Body of pancreas (tissue), 4 donors: ENCODE data around the gene NEK7.

Source experiments
- CTCF ChIP-seq, 7 experiments: fragments of 450-650 bp in 4 of 7; fragments of 200-600 bp in 3 of 7; sonication (generic) in 3 of 7; IDR thresholded peaks; one replicate each; pipeline ENCODE4 v1.5.1; 2016 to 2019; ENCODE audit warnings: antibody characterized with exemption in 7 of 7
- POLR2A ChIP-seq, 3 donors: fragments of 450-650 bp; IDR thresholded peaks; one replicate each; pipeline ENCODE4 v1.6.1; 2016; ENCODE audit warnings: antibody characterized with exemption in 3 of 3, mild to moderate bottlenecking in 2 of 3

- TF ChIP-seq POLR2A (IDR thresholded peaks at IDR 0.05), result no peak
- TF ChIP-seq CTCF (IDR thresholded peaks at IDR 0.05), result no peak
Observed at GRCh38 chr1:198287916-198288315, 131.1 kb downstream of the NEK7 start.
